Measurements from ENCODE around the gene SLC25A41. TPM values are rescaled to one million over a fixed set of nuclear protein-coding genes. Genes with fewer than 3 reads are reported as not detected.

The SLC25A41 gene
- total RNA-seq, 1 donor from 2014 or later: not detected

DNA sequence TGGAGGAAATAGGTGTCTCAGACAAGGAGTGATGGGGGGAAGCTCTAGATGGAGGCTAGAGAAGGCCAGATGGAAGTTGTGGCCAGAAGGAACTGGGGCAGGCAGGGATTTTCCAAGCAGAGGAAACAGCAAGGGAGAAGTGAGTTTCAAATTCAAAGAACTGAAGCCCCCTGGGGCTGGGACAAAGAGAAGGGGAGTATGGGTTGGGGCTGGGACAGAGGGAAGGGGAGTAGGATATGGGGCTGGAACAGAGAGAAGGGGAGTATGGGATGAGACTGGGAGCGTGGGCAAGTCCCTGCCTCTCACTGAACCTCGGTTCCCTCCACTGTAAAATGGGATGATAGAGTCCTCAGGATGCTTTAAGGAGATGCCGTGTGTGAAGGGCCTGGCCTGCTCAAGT lies 38.7 kb downstream of the SLC25A41 start:
- Histone ChIP-seq H3K27ac (no peak overlapping the region), H3K9me3 (no peaks in the 10 kb centered on the region), H3K36me3 (peaks cover 11% of the 10 kb centered on the region), H3K4me3 (no peak overlapping the region), H3K27me3 (ENCODE audit: low read depth) (no peaks in the 10 kb centered on the region), H3K4me1 (peaks cover 10% of the 10 kb centered on the region)
- DNase-seq (no peak), ATAC-seq (no peak)
- intact Hi-C loops (cut with DNase I): no loop called here
- TF ChIP-seq, protein P1, sequence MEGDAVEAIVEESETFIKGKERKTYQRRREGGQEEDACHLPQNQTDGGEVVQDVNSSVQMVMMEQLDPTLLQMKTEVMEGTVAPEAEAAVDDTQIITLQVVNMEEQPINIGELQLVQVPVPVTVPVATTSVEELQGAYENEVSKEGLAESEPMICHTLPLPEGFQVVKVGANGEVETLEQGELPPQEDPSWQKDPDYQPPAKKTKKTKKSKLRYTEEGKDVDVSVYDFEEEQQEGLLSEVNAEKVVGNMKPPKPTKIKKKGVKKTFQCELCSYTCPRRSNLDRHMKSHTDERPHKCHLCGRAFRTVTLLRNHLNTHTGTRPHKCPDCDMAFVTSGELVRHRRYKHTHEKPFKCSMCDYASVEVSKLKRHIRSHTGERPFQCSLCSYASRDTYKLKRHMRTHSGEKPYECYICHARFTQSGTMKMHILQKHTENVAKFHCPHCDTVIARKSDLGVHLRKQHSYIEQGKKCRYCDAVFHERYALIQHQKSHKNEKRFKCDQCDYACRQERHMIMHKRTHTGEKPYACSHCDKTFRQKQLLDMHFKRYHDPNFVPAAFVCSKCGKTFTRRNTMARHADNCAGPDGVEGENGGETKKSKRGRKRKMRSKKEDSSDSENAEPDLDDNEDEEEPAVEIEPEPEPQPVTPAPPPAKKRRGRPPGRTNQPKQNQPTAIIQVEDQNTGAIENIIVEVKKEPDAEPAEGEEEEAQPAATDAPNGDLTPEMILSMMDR (IDR thresholded peaks at IDR 0.05): no peak

DNA sequence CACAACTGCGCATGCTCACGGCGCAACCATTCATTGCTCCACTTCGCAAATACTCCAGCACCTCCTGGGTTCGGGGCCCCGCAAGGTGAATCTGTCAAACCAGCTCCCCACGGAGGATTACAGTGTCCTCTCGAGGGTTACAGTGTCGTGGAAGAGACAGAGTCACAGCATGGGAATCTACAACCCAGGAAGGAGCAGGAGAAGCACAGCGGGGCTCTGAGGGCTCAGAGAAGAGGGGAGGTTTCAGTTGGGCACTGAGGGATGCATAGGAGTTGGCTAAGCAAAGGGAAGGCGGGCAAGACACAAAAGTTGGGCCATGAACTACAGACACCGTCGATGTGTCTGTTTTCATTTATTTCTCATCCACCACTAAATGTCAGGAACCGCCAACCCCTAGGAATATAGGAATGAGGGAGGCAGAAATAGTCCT lies 39.6 kb downstream of the SLC25A41 start:
- peak overlapping the region; percentile 99 for H3K27ac ChIP-seq
- H3K27me3 ChIP-seq (ENCODE audit: low read depth): no peaks in the 10 kb centered on the region
- intact Hi-C loops (cut with DNase I): no loop called here

DNA sequence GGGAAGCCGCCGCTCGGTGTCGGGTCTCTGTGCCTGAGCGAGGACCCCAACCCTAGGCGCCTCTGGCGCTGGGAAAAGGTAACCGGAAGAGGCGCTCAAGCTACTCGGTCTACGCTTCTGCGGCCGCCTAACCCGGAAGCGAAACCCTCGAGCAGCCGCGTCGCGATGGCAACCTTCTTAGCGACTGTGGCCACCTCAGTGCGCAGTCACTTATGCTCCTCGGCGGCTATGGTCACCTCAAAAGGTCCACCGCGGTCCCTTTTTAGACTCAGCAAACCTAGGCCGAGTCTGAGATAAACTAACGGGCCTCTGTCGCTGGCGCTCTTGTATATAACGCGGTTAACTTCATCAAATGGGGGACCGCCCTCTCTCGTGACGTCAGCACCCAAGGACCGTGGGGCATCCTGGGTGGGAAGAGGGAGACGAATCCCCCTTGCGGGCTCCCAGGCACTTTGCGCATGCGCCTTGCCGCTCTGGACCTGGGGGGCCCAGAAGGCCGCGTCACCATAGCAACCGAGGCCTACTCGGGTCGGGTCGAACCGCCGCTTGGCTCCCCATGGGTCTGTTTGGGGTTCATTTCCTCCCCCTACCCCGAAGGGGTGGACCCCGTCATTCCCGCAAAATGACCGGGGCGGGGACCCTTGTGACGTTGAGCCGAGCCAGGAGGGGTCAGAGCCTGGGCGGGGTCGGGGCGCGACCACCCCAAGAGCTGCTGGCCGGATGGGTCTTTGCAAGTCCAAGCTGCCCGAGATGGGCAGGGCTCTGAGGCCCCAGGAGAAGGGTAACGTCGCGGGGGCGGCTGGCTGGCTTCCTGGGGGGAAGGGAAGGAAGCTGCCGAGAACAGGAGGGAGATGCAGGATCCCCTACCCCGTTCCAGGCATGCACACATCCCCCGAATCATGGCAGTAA lies 40.2 kb downstream of the SLC25A41 start, which contains the start of gene GTF2F1:
Gene GTF2F1, minus strand, starts transcription at position 91 of the 909 bp plus-strand sequence. CDS start 169 bp downstream, outside the sequence.
- intact Hi-C loops (cut with DNase I): no loop called here
- DNase-seq (peak; percentile 96), ATAC-seq (peak; percentile 94 to 96)
- peaks cover 26% of the 10 kb centered on the region for H3K36me3 ChIP-seq
- H3K27ac ChIP-seq: peak within 1 kb of the TSS; percentile 99
- H3K27me3 ChIP-seq (ENCODE audit: low read depth): no peaks in the 10 kb centered on the region
- TF ChIP-seq, protein P1 (IDR thresholded peaks at IDR 0.05): peak; percentile 21
- peaks cover 10% of the 10 kb centered on the region for H3K4me1 ChIP-seq
- H3K4me3 ChIP-seq: peak within 1 kb of the TSS; percentile 79
- no peaks in the 10 kb centered on the region for H3K9me3 ChIP-seq

More for the DNA sequence above, 39.6 kb downstream of the SLC25A41 start:
- Histone ChIP-seq H3K36me3 (peaks cover 19% of the 10 kb centered on the region), H3K4me1 (peaks cover 10% of the 10 kb centered on the region), H3K9me3 (no peaks in the 10 kb centered on the region), H3K4me3 (peak overlapping the region; percentile 79)
- ATAC-seq (no peak), DNase-seq (no peak)
- TF ChIP-seq, protein P1 (IDR thresholded peaks at IDR 0.05): no peak

DNA sequence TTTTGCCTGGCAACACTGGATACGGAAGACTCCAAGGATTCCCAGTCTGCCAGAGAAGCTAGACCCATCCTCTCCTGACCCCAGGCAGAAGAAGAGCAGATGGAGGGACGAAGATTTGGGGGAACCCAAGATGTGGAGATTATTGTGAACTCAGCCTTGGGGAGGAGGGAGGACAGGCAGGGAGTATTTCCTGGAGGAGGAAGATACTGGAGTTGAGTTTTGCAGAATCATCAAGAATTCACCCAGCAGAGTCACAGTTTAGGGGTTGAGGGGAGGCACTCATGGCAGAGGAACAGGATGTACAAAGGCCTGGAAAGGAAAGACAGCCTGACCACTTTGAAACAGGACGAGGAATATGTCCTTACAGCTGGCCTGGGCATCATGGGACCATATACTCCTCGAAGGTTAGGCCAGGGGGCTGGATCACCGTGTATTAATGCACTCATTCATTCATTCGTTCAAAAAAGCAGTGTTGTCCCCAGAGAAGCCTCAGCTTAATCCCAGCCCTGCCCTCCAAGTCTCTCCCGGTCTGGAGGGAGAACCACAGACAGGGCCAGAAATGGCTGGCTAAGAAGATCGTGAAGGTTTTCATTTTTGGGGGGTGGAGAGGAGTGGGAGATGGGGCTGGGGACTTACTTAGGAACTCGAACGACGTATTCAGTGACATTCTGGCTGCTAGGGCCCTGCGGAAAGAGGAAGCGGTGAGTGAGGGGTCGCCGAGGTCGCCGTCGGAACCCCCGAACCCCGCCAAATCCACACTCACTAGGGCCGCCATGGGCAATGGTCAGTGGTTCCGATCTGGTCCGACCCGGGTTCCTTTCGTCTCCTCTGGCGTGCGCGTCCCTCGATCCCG lies 41.1 kb downstream of the SLC25A41 start:
- no peaks in the 10 kb centered on the region for H3K9me3 ChIP-seq
- DNase-seq (no peak), ATAC-seq (peak in 1 of 2 donors; percentile 14)
- intact Hi-C loops (cut with DNase I): no loop called here
- peaks cover 35% of the 10 kb centered on the region for H3K36me3 ChIP-seq
- H3K4me1 ChIP-seq: peaks cover 10% of the 10 kb centered on the region
- H3K4me3 ChIP-seq: peak overlapping the region; percentile 79
- no peaks in the 10 kb centered on the region for H3K27me3 ChIP-seq (ENCODE audit: low read depth)
- H3K27ac ChIP-seq: peak overlapping the region; percentile 99
- TF ChIP-seq, protein P1 (IDR thresholded peaks at IDR 0.05): no peak

DNA sequence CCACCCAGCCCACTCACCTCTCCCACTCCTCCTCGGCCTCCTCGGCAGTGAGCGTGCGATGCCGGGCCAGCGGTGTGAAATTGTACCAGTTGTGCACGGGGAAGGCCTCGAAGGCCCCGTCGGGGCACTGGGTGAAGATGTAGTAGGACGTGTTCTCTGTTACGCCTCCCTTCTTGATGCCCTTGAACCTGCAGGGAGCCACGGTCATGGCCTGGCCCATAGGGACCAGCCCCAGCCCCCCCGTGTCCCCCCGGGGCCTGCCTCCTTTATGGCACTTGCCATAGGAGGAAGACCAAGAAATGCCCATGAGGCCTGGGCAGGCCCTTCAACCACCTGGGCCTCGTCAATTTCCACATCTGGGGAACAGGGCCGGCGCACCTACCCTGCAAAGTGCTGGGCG lies 46.2 kb downstream of the SLC25A41 start:
- DNase-seq (no peak), ATAC-seq (no peak)
- no peak overlapping the region for H3K4me3 ChIP-seq
- H3K4me1 ChIP-seq: peaks cover 8% of the 10 kb centered on the region
- H3K36me3 ChIP-seq: peaks cover 85% of the 10 kb centered on the region
- no peaks in the 10 kb centered on the region for H3K27me3 ChIP-seq (ENCODE audit: low read depth)
- H3K9me3 ChIP-seq: no peaks in the 10 kb centered on the region
- H3K27ac ChIP-seq: no peak overlapping the region
- TF ChIP-seq, protein P1 (IDR thresholded peaks at IDR 0.05): no peak
- intact Hi-C loops (cut with DNase I): no loop called here

Measured in lower lobe of right lung (tissue), 2 donors.